IMR-90 (cell line): ENCODE measurements around the gene COL19A1. TPM values are rescaled to one million over a fixed set of nuclear protein-coding genes. Genes with fewer than 3 reads are reported as not detected.

Experiments used
- ATAC-seq: fragments of 200-7000 bp; cut with Tn5 transposase; 2 replicates; pipeline ENCODE4 v1.9.1; 2020; ENCODE audit warnings: low read depth, mild to moderate bottlenecking, moderate library complexity
- BruUV-seq: library from RNA; stranded (reverse); fragments of 400-500 nt; replicated peaks from 2 replicates; lab custom pipeline; 2021; lab: Mats Ljungman, UMichigan
- CTCF ChIA-PET: fragments of 300-600 bp; formaldehyde crosslinking; extraction: SDS; loops from one replicate; lab custom pipeline; 2021; ENCODE audit warnings: antibody characterized with exemption; lab: Yijun Ruan, JAX
- POLR2A ChIA-PET: fragments of 300-600 bp; sonication (Branson Sonifier 250); formaldehyde crosslinking; loops from one replicate; lab custom pipeline; 2022; ENCODE audit warnings: antibody characterized with exemption; ENCODE audit not compliant: unreplicated experiment; lab: Charles Lee
- DNase-seq: peaks from one replicate; pipeline ENCODE4 v3.0.0; 2013
- H2AFZ ChIP-seq: replicated peaks from 2 replicates; pipeline ENCODE3; 2013; ENCODE audit warnings: low read length, mild to moderate bottlenecking; ENCODE audit not compliant: poor library complexity
- H2AK5ac ChIP-seq: 2 replicates; pipeline ENCODE4 v1.6.1; 2013; ENCODE audit warnings: low read depth, low read length, inconsistent platforms
- H2AK9ac ChIP-seq: replicated peaks from 2 replicates; pipeline ENCODE3; 2013; ENCODE audit warnings: mild to moderate bottlenecking, low read depth, low read length, moderate library complexity; ENCODE audit not compliant: poor library complexity
- H2BK120ac ChIP-seq: 2 replicates; pipeline ENCODE4 v1.6.1; 2013; ENCODE audit warnings: low read depth, low read length, inconsistent platforms
- H2BK15ac ChIP-seq: 3 replicates; pipeline ENCODE4 v1.6.1; 2013; ENCODE audit warnings: low read depth, low read length, inconsistent platforms
- H2BK20ac ChIP-seq: 2 replicates; pipeline ENCODE4 v1.6.1; 2013; ENCODE audit warnings: low read depth, mild to moderate bottlenecking, inconsistent platforms, low read length, moderate library complexity
- H2BK5ac ChIP-seq: 2 replicates; pipeline ENCODE4 v1.6.1; 2013; ENCODE audit warnings: mild to moderate bottlenecking, low read depth, low read length, inconsistent platforms; ENCODE audit not compliant: poor library complexity, severe bottlenecking
- H3K14ac ChIP-seq: replicated peaks from 2 replicates; pipeline ENCODE4 v1.6.1; 2013; ENCODE audit warnings: low read depth, low read length, inconsistent platforms
- H3K18ac ChIP-seq: 2 replicates; pipeline ENCODE4 v1.6.1; 2013; ENCODE audit warnings: low read depth, low read length, control low read depth
- H3K23ac ChIP-seq: 2 replicates; pipeline ENCODE4 v1.6.1; 2013; ENCODE audit warnings: low read depth, low read length, inconsistent platforms
- H3K27ac ChIP-seq: 2 replicates; pipeline ENCODE4 v1.5.1; 2013; ENCODE audit warnings: mild to moderate bottlenecking, control low read depth, low read length; ENCODE audit not compliant: insufficient read depth
- H3K27me3 ChIP-seq: 2 replicates; pipeline ENCODE4 v1.6.1; 2013; ENCODE audit warnings: low read length; ENCODE audit not compliant: control insufficient read depth, insufficient read depth
- H3K36me3 ChIP-seq: 2 replicates; pipeline ENCODE4 v1.6.1; 2013; ENCODE audit warnings: low read length, mixed read lengths; ENCODE audit not compliant: control insufficient read depth, insufficient read depth
- H3K4ac ChIP-seq: 2 replicates; pipeline ENCODE4 v1.6.1; 2013; ENCODE audit warnings: low read depth, low read length, inconsistent platforms
- H3K4me1 ChIP-seq: 2 replicates; pipeline ENCODE4 v1.6.1; 2013; ENCODE audit warnings: low read length, mixed read lengths; ENCODE audit not compliant: control insufficient read depth, insufficient read depth
- H3K4me2 ChIP-seq: 2 replicates; pipeline ENCODE4 v1.6.1; 2013; ENCODE audit warnings: low read depth, mild to moderate bottlenecking, control low read depth, low read length, moderate library complexity
- H3K4me3 ChIP-seq: 2 replicates; pipeline ENCODE4 v1.5.1; 2013; ENCODE audit warnings: low read depth, mild to moderate bottlenecking, control low read depth, low read length, moderate library complexity; ENCODE audit not compliant: insufficient read depth
- H3K56ac ChIP-seq: 2 replicates; pipeline ENCODE4 v1.6.1; 2013; ENCODE audit warnings: low read length, inconsistent platforms; ENCODE audit not compliant: insufficient read depth; ENCODE audit errors: extremely low read depth
- H3K79me1 ChIP-seq, 2 experiments: 2 replicates each; pipeline ENCODE4 v1.6.1; 2013; ENCODE audit warnings: low read length in 2 of 2, inconsistent platforms in 1 of 2, low read depth in 1 of 2
- H3K9ac ChIP-seq: 2 replicates; pipeline ENCODE4 v1.6.1; 2013; ENCODE audit warnings: low read depth, low read length, control low read depth
- H3K9me1 ChIP-seq: 2 replicates; pipeline ENCODE4 v1.6.1; 2013; ENCODE audit warnings: low read length, inconsistent platforms; ENCODE audit not compliant: insufficient read depth
- H3K9me3 ChIP-seq: 2 replicates; pipeline ENCODE4 v1.6.1; 2013; ENCODE audit warnings: low read length; ENCODE audit not compliant: control insufficient read depth, insufficient read depth
- H4K20me1 ChIP-seq: 2 replicates; pipeline ENCODE4 v1.6.1; 2013; ENCODE audit warnings: low read length, inconsistent platforms; ENCODE audit not compliant: insufficient read depth
- H4K5ac ChIP-seq: 2 replicates; pipeline ENCODE4 v1.6.1; 2013; ENCODE audit warnings: mild to moderate bottlenecking, low read depth, low read length, control low read depth
- H4K8ac ChIP-seq, 2 experiments: 2 replicates each; pipeline ENCODE4 v1.6.1; 2013; ENCODE audit warnings: low read depth in 2 of 2, low read length in 2 of 2, control low read depth in 1 of 2, inconsistent platforms in 1 of 2
- H4K91ac ChIP-seq: 2 replicates; pipeline ENCODE4 v1.6.1; 2013; ENCODE audit warnings: low read depth, low read length, inconsistent platforms; ENCODE audit not compliant: insufficient read depth
- CEBPB ChIP-seq: IDR thresholded peaks from 2 replicates; pipeline ENCODE4 v1.6.1; 2012; ENCODE audit warnings: low read depth, low read length, improper control_type of control experiment
- CHD1 ChIP-seq: IDR thresholded peaks from 2 replicates; pipeline ENCODE4 v1.6.1; 2012; ENCODE audit warnings: low read depth, low read length, improper control_type of control experiment
- MAFK ChIP-seq: IDR thresholded peaks from 2 replicates; pipeline ENCODE4 v1.6.1; 2012; ENCODE audit warnings: low read depth, low read length, improper control_type of control experiment
- MAZ ChIP-seq: IDR thresholded peaks from 2 replicates; pipeline ENCODE4 v1.6.1; 2012; ENCODE audit warnings: low read depth, mild to moderate bottlenecking, low read length, improper control_type of control experiment, moderate library complexity, borderline replicate concordance
- RFX5 ChIP-seq: IDR thresholded peaks from 2 replicates; pipeline ENCODE4 v1.8.0; 2012; ENCODE audit warnings: low read depth, mild to moderate bottlenecking, low read length, moderate library complexity
- WGBS, 2 experiments: methylation state at CpG; one replicate each; pipeline versions ENCODE4 v1.1.5 to v1.1.7; 2013; ENCODE audit warnings: missing lambda C conversion rate in 2 of 2; ENCODE audit not compliant: insufficient read length in 1 of 2; ENCODE audit errors: extremely low coverage in 2 of 2; 5-methylcytosine and 5-hydroxymethylcytosine counted together
- dilution Hi-C: fragments of 300-500 bp; cut with HindIII; formaldehyde crosslinking; loops from one replicate; pipeline ENCODE4 v1.14.3; 2018; ENCODE audit warnings: low sequenced_read_pairs; ENCODE audit not compliant: unreplicated experiment
- in situ Hi-C: fragments of 300-500 bp; cut with MboI; formaldehyde crosslinking; loops from 3 replicates; pipeline ENCODE4 v1.14.3; 2019; ENCODE audit warnings: low sequenced_read_pairs, inconsistent platforms, mixed read lengths
- intact Hi-C: fragments of 100-400 bp; cut with micrococcal nuclease; formaldehyde crosslinking; loops from 2 replicates; pipeline ENCODE4 v1.10.0; 2022
- polyA plus RNA-seq, 3 experiments: library from polyadenylated mRNA; depleted of rRNA; stranded (reverse); fragments of >200 nt; gene quantifications; 2 replicates each; pipeline ENCODE4 v1.2.3, GENCODE V29; 2012; ENCODE audit warnings: low replicate concordance in 1 of 3
- total RNA-seq: library from RNA; depleted of rRNA; stranded (reverse); fragments of >200 nt; gene quantifications from 2 replicates; pipeline ENCODE4 v1.2.3, GENCODE V29; 2012
- TF ChIP-seq, protein P1 (sequence below): fragments of 150-350 bp; IDR thresholded peaks from 2 replicates; pipeline ENCODE4 v1.6.1; 2016; ENCODE audit warnings: low read depth, mild to moderate bottlenecking, low read length, moderate library complexity, borderline replicate concordance
- TF ChIP-seq, protein P2 (sequence below): conservative IDR thresholded peaks from 2 replicates; pipeline ENCODE4 v1.5.1; 2012; ENCODE audit warnings: mild to moderate bottlenecking, low read depth, low read length, improper control_type of control experiment

COL19A1 gene
- total and polyA plus RNA-seq, 2 of the 4 experiments (the other 2 are of a cell fraction) = under 0.01 TPM; not detected in 1

DNA sequence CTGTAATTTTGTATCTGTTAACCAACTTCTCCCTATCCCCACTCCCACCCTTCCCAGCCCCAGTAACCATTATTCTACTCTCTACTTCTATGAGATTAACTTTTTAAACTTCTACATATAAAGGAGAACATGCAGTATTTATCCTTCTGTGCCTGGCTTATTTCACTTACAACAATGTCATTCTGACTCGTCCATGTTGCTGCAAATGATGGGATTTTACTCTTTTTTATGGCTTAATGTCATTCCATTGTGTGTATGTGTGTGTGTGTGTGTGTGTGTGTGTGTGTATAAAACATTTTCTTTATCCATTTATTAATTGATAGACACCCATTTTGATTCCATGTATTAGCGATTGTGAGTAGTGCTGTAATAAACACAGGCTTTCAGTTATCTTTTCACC is 76.1 kb downstream of the COL19A1 start:
- H2AK5ac ChIP-seq = no peak overlapping the region
- no peak overlapping the region for H4K91ac ChIP-seq
- H2BK15ac ChIP-seq = no peak overlapping the region
- H3K4me1 ChIP-seq = no peaks in the 10 kb centered on the region
- no peak overlapping the region for H3K56ac ChIP-seq
- H3K23ac ChIP-seq = no peak overlapping the region
- no peaks in the 10 kb centered on the region for H3K9me3 ChIP-seq
- ATAC-seq (no peak), DNase-seq (no peak)
- no peak overlapping the region for H4K8ac ChIP-seq
- dilution Hi-C loops = no loop called here
- no peak overlapping the region for H3K18ac ChIP-seq
- H3K4me2 ChIP-seq = no peak overlapping the region
- H3K4ac ChIP-seq = no peak overlapping the region
- no peaks in the 10 kb centered on the region for H3K79me1 ChIP-seq
- H2BK5ac ChIP-seq = no peak overlapping the region
- no peak overlapping the region for H3K9ac ChIP-seq
- TF ChIP-seq CHD1 (no peak), MAFK (no peak), MAZ (no peak), CEBPB (no peak), RFX5 (no peak)
- TF ChIP-seq, protein P1, sequence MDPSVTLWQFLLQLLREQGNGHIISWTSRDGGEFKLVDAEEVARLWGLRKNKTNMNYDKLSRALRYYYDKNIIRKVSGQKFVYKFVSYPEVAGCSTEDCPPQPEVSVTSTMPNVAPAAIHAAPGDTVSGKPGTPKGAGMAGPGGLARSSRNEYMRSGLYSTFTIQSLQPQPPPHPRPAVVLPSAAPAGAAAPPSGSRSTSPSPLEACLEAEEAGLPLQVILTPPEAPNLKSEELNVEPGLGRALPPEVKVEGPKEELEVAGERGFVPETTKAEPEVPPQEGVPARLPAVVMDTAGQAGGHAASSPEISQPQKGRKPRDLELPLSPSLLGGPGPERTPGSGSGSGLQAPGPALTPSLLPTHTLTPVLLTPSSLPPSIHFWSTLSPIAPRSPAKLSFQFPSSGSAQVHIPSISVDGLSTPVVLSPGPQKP = no peak
- TF ChIP-seq, protein P2, sequence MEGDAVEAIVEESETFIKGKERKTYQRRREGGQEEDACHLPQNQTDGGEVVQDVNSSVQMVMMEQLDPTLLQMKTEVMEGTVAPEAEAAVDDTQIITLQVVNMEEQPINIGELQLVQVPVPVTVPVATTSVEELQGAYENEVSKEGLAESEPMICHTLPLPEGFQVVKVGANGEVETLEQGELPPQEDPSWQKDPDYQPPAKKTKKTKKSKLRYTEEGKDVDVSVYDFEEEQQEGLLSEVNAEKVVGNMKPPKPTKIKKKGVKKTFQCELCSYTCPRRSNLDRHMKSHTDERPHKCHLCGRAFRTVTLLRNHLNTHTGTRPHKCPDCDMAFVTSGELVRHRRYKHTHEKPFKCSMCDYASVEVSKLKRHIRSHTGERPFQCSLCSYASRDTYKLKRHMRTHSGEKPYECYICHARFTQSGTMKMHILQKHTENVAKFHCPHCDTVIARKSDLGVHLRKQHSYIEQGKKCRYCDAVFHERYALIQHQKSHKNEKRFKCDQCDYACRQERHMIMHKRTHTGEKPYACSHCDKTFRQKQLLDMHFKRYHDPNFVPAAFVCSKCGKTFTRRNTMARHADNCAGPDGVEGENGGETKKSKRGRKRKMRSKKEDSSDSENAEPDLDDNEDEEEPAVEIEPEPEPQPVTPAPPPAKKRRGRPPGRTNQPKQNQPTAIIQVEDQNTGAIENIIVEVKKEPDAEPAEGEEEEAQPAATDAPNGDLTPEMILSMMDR = no peak
- no peak overlapping the region for H3K14ac ChIP-seq
- no peaks in the 10 kb centered on the region for H3K36me3 ChIP-seq
- no CpG with 5 or more reads among the region's 2 CpGs for WGBS, 2 experiments
- no peaks in the 10 kb centered on the region for H3K9me1 ChIP-seq
- H4K20me1 ChIP-seq = no peaks in the 10 kb centered on the region
- in situ Hi-C loops = no loop called here
- H3K4me3 ChIP-seq = no peak overlapping the region
- H3K27ac ChIP-seq = no peak overlapping the region
- H2BK20ac ChIP-seq = no peak overlapping the region
- H2AFZ ChIP-seq = no peak overlapping the region
- H3K27me3 ChIP-seq = no peaks in the 10 kb centered on the region
- POLR2A ChIA-PET = interaction anchor here (0.7 kb wide), 1 partner anchor 10 kb away, joined by 3 read pairs; no protein-coding TSS in a partner anchor
- H2AK9ac ChIP-seq = no peak overlapping the region
- BruUV-seq = no TSS peak
- no peak overlapping the region for H4K5ac ChIP-seq
- intact Hi-C loops = no loop called here
- H2BK120ac ChIP-seq = no peak overlapping the region
- CTCF ChIA-PET = no interaction called here
